HG02759 (cell line): Measurements from ENCODE around the gene UTP14C.
A peak's percentile ranks its signal among the peaks of the same experiment; 100 is the strongest.
"Not testable (repeated sequence)": the region's sequence is repeated elsewhere in the genome, so short reads cannot be mapped to it uniquely, and the experiment has no call there.

Source experiments
- ATAC-seq: cut with Tn5 transposase; IDR thresholded peaks from one replicate; pipeline ENCODE4 v1.9.1; 2021; ENCODE audit warnings: mild to moderate bottlenecking, moderate library complexity; ENCODE audit not compliant: unreplicated experiment

The UTP14C gene

GRCh38 chr13:52024481-52024880, at the start of gene UTP14C:
Gene UTP14C (plus strand): TSS chr13:52024691. CDS start chr13:52028805, 4,114 bp downstream.
- ATAC-seq: no peak

- ATAC-seq: no peak
Measured at GRCh38 chr13:51976423-51976822, 48.1 kb upstream of the UTP14C start.

GRCh38 chr13:51976890-51977289, 47.6 kb upstream of the UTP14C start:
- ATAC-seq: no peak

- no peak for ATAC-seq
Measured at GRCh38 chr13:51977625-51978024, 46.9 kb upstream of the UTP14C start.

GRCh38 chr13:51978796-51979556, 45.5 kb upstream of the UTP14C start:
- no peak for ATAC-seq

GRCh38 chr13:51980908-51981307, 43.6 kb upstream of the UTP14C start:
- ATAC-seq: no peak

- ATAC-seq: no peak
Measured at GRCh38 chr13:51981355-51981754, 43.1 kb upstream of the UTP14C start.

- not testable (repeated sequence) for ATAC-seq
Measured at GRCh38 chr13:51983292-51983691, 41.2 kb upstream of the UTP14C start.

GRCh38 chr13:51984904-51985303, 39.6 kb upstream of the UTP14C start:
- ATAC-seq: not testable (repeated sequence)

- no peak for ATAC-seq
Measured at GRCh38 chr13:51988988-51989618, 35.4 kb upstream of the UTP14C start.

GRCh38 chr13:51993713-51994112, 30.8 kb upstream of the UTP14C start:
- no peak for ATAC-seq

GRCh38 chr13:51995677-51996551, 28.6 kb upstream of the UTP14C start:
- ATAC-seq: no peak

GRCh38 chr13:51996641-51997040, 27.9 kb upstream of the UTP14C start:
- ATAC-seq: no peak

- no peak for ATAC-seq
Measured at GRCh38 chr13:51997186-51997585, 27.3 kb upstream of the UTP14C start.

- no peak for ATAC-seq
Measured at GRCh38 chr13:51997641-51998330, 26.7 kb upstream of the UTP14C start.

GRCh38 chr13:51998723-51999509, 25.6 kb upstream of the UTP14C start:
- ATAC-seq: no peak

GRCh38 chr13:51999510-51999911, 25.0 kb upstream of the UTP14C start:
- no peak for ATAC-seq

GRCh38 chr13:51999921-52000320, 24.6 kb upstream of the UTP14C start:
- ATAC-seq: no peak

GRCh38 chr13:52001120-52001731, 23.3 kb upstream of the UTP14C start:
- ATAC-seq: peak; percentile 73

GRCh38 chr13:52002361-52002760, 22.1 kb upstream of the UTP14C start:
- no peak for ATAC-seq
